Sciatic nerve (tissue), 2 donors: Measurements from ENCODE around the gene LRR1. TPM values are rescaled to one million over a fixed set of nuclear protein-coding genes. Genes with fewer than 3 reads are reported as not detected.
A peak's percentile ranks its signal among the peaks of the same experiment; 100 is the strongest.
"Not testable (repeated sequence)": the region's sequence is repeated elsewhere in the genome, so short reads cannot be mapped to it uniquely, and the experiment has no call there.

Experiments
- ATAC-seq: fragments of 200-7000 bp; cut with Tn5 transposase; one replicate; pipeline ENCODE4 v1.9.1; 2020; ENCODE audit warnings: mild to moderate bottlenecking, moderate library complexity
- DNase-seq: peaks from one replicate; pipeline ENCODE4 v3.0.0-alpha.2; 2020; ENCODE audit warnings: low spot score
- intact Hi-C: fragments of 100-400 bp; cut with DNase I; formaldehyde crosslinking; loops from one replicate; pipeline ENCODE4 v1.14.2; 2022
- total RNA-seq: library from RNA; stranded (reverse); fragmentation: NEBNext Ultra II Directional; extraction: Animal tissue kit (Norgen Biotek cat#: 25700); gene quantifications from one replicate; pipeline ENCODE4 v1.2.1, GENCODE V29; 2021
- donor health status: DM: no; HTN: no; CAD: no.
- donor health status: DM: no; HTN: no; CAD: no.

LRR1 gene
- total RNA-seq, 1 donor from 2014 or later = 8.3 TPM

- DNase-seq (peak; percentile 82), ATAC-seq (peak; percentile 60)
- intact Hi-C loops = no loop called here
Measured at GRCh38 chr14:49621114-49621881, 22.6 kb downstream of the LRR1 start.

GRCh38 chr14:49622022-49622607 is 23.4 kb downstream of the LRR1 start:
- no peak for DNase-seq
- ATAC-seq = no peak
- intact Hi-C loops = no loop called here

GRCh38 chr14:49623387-49623786 is 24.6 kb downstream of the LRR1 start:
- DNase-seq = no peak
- no peak for ATAC-seq
- intact Hi-C loops = no loop called here

- intact Hi-C loops = no loop called here
- ATAC-seq = no peak
- DNase-seq = no peak
Measured at GRCh38 chr14:49623941-49624839, 25.4 kb downstream of the LRR1 start.

GRCh38 chr14:49633640-49634546 is 35.2 kb downstream of the LRR1 start:
- intact Hi-C loops = loop anchor here (5.0 kb wide), 1 partner anchor 133 kb away; the partner anchor contains the start of gene KLHDC2
- peak; percentile 95 for ATAC-seq

GRCh38 chr14:49634547-49635334 is 36.0 kb downstream of the LRR1 start, which contains the start of gene DNAAF2:
TSS of gene DNAAF2 (minus strand) at chr14:49635244. CDS start at chr14:49635149, 95 bp downstream.
- intact Hi-C loops = loop anchor here (5.0 kb wide), 1 partner anchor 133 kb away; the partner anchor contains the start of gene KLHDC2
- ATAC-seq (peak; percentile 76), DNase-seq (peak; percentile 72)

More at GRCh38 chr14:49633640-49634546, 35.2 kb downstream of the LRR1 start:
- peak; percentile 96 for DNase-seq

GRCh38 chr14:49636866-49637265 is 38.1 kb downstream of the LRR1 start:
- ATAC-seq = no peak
- intact Hi-C loops = no loop called here
- no peak for DNase-seq

GRCh38 chr14:49637534-49638078 is 38.9 kb downstream of the LRR1 start:
- DNase-seq = no peak
- intact Hi-C loops = no loop called here
- ATAC-seq = no peak

- no peak for DNase-seq
- no peak for ATAC-seq
- intact Hi-C loops = no loop called here
Measured at GRCh38 chr14:49640540-49641417, 42.0 kb downstream of the LRR1 start.

GRCh38 chr14:49641697-49642129 is 43.0 kb downstream of the LRR1 start:
- DNase-seq = no peak
- peak; percentile 84 for ATAC-seq
- intact Hi-C loops = no loop called here

- ATAC-seq (no peak), DNase-seq (no peak)
- intact Hi-C loops = no loop called here
Measured at GRCh38 chr14:49642163-49642562, 43.4 kb downstream of the LRR1 start.

- intact Hi-C loops = no loop called here
- DNase-seq (no peak), ATAC-seq (no peak)
Measured at GRCh38 chr14:49653508-49653907, 54.8 kb downstream of the LRR1 start.

- intact Hi-C loops = no loop called here
- DNase-seq = no peak
- no peak for ATAC-seq
Measured at GRCh38 chr14:49654511-49654910, 55.8 kb downstream of the LRR1 start.

- intact Hi-C loops, ATAC-seq: not testable (repeated sequence)
Measured at GRCh38 chr14:49657500-49657899, 58.8 kb downstream of the LRR1 start.

GRCh38 chr14:49659526-49660455 is 61.1 kb downstream of the LRR1 start:
- DNase-seq (no peak), ATAC-seq (no peak)
- intact Hi-C loops = no loop called here

More at GRCh38 chr14:49657500-49657899, 58.8 kb downstream of the LRR1 start:
- DNase-seq = not testable (repeated sequence)
